ENCODE results near the gene YWHAE. TPM values are rescaled to one million over a fixed set of nuclear protein-coding genes. Genes with fewer than 3 reads are reported as not detected.

YWHAE gene
- total and polyA plus RNA-seq, 9 of the 15 experiments (the other 6 are each of a cell fraction or from before 2014, with no cell fraction given): 184 to 727 (median 448) TPM

DNA sequence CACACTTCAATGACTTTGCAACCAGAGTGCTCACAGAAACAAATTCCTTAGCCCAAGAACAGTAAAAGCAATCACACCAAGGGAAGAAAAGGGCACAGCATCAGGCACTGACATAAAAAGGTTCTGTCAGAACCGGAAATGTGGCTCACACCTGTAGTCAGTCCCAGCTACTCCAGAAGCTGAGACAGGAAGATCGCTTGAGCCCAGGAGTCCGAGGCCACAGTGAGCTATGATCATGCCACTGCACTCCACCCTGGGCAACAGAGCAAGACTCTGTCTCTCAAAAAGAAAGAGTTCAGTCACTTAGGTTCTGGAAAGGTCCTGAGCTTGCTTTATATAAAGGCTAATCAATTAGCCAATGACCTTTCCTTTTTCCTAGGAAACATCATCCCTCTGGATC lies 22.7 kb downstream of the YWHAE start:
- in situ Hi-C loops (cut with MboI) (no loop called here), intact Hi-C loops (cut with micrococcal nuclease) (no loop called here)
- WGBS (ENCODE audit: insufficient coverage, low coverage, missing lambda C conversion rate): 82% methylated on average over 3 of the region's 3 CpGs
- ChIA-PET CTCF (ENCODE audit: low intra/inter-chr PET ratio) (no interaction called here), POLR2A (interaction anchor here (0.6 to 1.8 kb wide), 6 partner anchors 9 to 112 kb away, joined by 3 to 9 read pairs (median 4); partner anchors contain the start of gene YWHAE)
- H4K20me1 ChIP-seq (replicated peaks; ENCODE audit: control insufficient read depth, insufficient read depth, low read length): peaks cover 71% of the 10 kb centered on the region
- peaks cover 98% of the 10 kb centered on the region for H3K79me2 ChIP-seq (ENCODE audit: control insufficient read depth, insufficient read depth, low read length)
- TF ChIP-seq HEY1 (CRISPR knock-in tag; IDR thresholded peaks at IDR 0.05; ENCODE audit: borderline replicate concordance): no peak
- no peak for TF ChIP-seq ELF2 (CRISPR knock-in tag; IDR thresholded peaks at IDR 0.05)
- TF ChIP-seq HDAC1 (IDR thresholded peaks at IDR 0.05): no peak
- TF ChIP-seq MTA1 (IDR thresholded peaks at IDR 0.05; ENCODE audit: borderline replicate concordance): no peak
- no peak for TF ChIP-seq ZNF41 (CRISPR knock-in tag; conservative IDR thresholded peaks at IDR 0.05)
- no peak for TF ChIP-seq NR1H2 (CRISPR knock-in tag; IDR thresholded peaks at IDR 0.05)
- TF ChIP-seq NEUROD1 (IDR thresholded peaks at IDR 0.05; ENCODE audit: borderline replicate concordance, low read depth, low read length, partially characterized antibody): no peak
- no peaks in the 10 kb centered on the region for H3K9me3 ChIP-seq (replicated peaks; ENCODE audit: control insufficient read depth, insufficient read depth, low read depth, low read length)
- H3K27me3 ChIP-seq (ENCODE audit: control insufficient read depth in 2 of 2, insufficient read depth in 2 of 2, low read length in 2 of 2): no peaks in the 10 kb centered on the region
- DNase-seq (ENCODE audit: extremely low read depth in 1 of 4, low spot score in 3 of 4) (no peak), FAIRE-seq (no peak), ATAC-seq (no peak)
- no peak overlapping the region for H3K9ac ChIP-seq (ENCODE audit: insufficient read depth in 1 of 2, low read depth in 2 of 2, low read length in 2 of 2)
- no peaks in the 10 kb centered on the region; a peak in 3 of 5 replicates for H3K4me1 ChIP-seq (replicated peaks in 1 of 2; ENCODE audit: control insufficient read depth in 2 of 2, insufficient read depth in 2 of 2, low read length in 2 of 2)
- H3K27ac ChIP-seq (ENCODE audit: extremely low read depth, low read depth, low read length): no peak overlapping the region
- no TSS peak for BruUV-seq (replicated peaks)
- H3K9me1 ChIP-seq (ENCODE audit: control insufficient read depth, insufficient read depth, low read length): no peaks in the 10 kb centered on the region
- no peak overlapping the region for H3K4me2 ChIP-seq (ENCODE audit: insufficient read depth, low read length)
- peaks cover 69% of the 10 kb centered on the region for H3K36me3 ChIP-seq (ENCODE audit: control insufficient read depth, insufficient read depth, low read length)
- H3K4me3 ChIP-seq: no peak overlapping the region
- H2AFZ ChIP-seq (ENCODE audit: low read depth, low read length): no peak overlapping the region

DNA sequence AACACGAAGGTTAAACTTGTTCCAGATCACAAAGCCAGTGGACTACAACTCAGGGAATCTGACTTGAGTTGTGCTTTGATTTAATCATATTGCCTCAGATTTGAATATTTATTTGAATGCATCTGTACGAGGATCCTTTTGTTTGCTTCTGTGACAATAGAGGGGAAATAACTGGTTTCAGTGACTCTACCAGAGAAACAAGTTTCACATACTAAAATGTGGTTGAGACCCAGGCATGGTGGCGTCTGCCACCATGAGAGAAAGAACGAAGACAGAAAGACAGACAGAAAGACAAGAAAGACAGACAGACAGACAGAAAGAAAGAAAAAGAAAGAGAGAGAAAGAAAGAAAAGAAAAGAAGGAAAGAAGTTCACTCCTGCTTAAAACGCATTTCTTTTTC lies 24.0 kb downstream of the YWHAE start:
- FAIRE-seq (no peak), ATAC-seq (no peak), DNase-seq (ENCODE audit: extremely low read depth in 1 of 4, low spot score in 3 of 4) (no peak)
- intact Hi-C loops (cut with micrococcal nuclease) (no loop called here), in situ Hi-C loops (cut with MboI) (no loop called here)
- 72% methylated on average over 4 of the region's 5 CpGs for WGBS (ENCODE audit: insufficient coverage, low coverage, missing lambda C conversion rate)
- H3K36me3 ChIP-seq (ENCODE audit: control insufficient read depth, insufficient read depth, low read length): peaks cover 76% of the 10 kb centered on the region
- H4K20me1 ChIP-seq (replicated peaks; ENCODE audit: control insufficient read depth, insufficient read depth, low read length): peaks cover 70% of the 10 kb centered on the region
- peaks cover 99% of the 10 kb centered on the region for H3K79me2 ChIP-seq (ENCODE audit: control insufficient read depth, insufficient read depth, low read length)
- H3K27me3 ChIP-seq (ENCODE audit: control insufficient read depth in 2 of 2, insufficient read depth in 2 of 2, low read length in 2 of 2): no peaks in the 10 kb centered on the region
- POLR2A ChIA-PET: interaction anchor here (0.7 to 1.8 kb wide), 6 partner anchors 10 to 140 kb away, joined by 3 to 6 read pairs (median 4); partner anchors contain the start of gene INPP5K
- CTCF ChIA-PET (ENCODE audit: low intra/inter-chr PET ratio): no interaction called here
- no peaks in the 10 kb centered on the region for H3K9me3 ChIP-seq (replicated peaks; ENCODE audit: control insufficient read depth, insufficient read depth, low read depth, low read length)
- no peak overlapping the region for H2AFZ ChIP-seq (ENCODE audit: low read depth, low read length)
- BruUV-seq (replicated peaks): no TSS peak
- H3K4me2 ChIP-seq (ENCODE audit: insufficient read depth, low read length): no peak overlapping the region
- H3K4me1 ChIP-seq (replicated peaks in 1 of 2; ENCODE audit: control insufficient read depth in 2 of 2, insufficient read depth in 2 of 2, low read length in 2 of 2): no peaks in the 10 kb centered on the region; a peak in 3 of 5 replicates
- H3K4me3 ChIP-seq: no peak overlapping the region
- H3K9me1 ChIP-seq (ENCODE audit: control insufficient read depth, insufficient read depth, low read length): no peaks in the 10 kb centered on the region
- H3K27ac ChIP-seq (ENCODE audit: extremely low read depth, low read depth, low read length): no peak overlapping the region
- H3K9ac ChIP-seq (ENCODE audit: insufficient read depth in 1 of 2, low read depth in 2 of 2, low read length in 2 of 2): no peak overlapping the region
- TF ChIP-seq, protein P1, sequence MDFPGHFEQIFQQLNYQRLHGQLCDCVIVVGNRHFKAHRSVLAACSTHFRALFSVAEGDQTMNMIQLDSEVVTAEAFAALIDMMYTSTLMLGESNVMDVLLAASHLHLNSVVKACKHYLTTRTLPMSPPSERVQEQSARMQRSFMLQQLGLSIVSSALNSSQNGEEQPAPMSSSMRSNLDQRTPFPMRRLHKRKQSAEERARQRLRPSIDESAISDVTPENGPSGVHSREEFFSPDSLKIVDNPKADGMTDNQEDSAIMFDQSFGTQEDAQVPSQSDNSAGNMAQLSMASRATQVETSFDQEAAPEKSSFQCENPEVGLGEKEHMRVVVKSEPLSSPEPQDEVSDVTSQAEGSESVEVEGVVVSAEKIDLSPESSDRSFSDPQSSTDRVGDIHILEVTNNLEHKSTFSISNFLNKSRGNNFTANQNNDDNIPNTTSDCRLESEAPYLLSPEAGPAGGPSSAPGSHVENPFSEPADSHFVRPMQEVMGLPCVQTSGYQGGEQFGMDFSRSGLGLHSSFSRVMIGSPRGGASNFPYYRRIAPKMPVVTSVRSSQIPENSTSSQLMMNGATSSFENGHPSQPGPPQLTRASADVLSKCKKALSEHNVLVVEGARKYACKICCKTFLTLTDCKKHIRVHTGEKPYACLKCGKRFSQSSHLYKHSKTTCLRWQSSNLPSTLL (IDR thresholded peaks at IDR 0.05): no peak
- no peak for TF ChIP-seq HDAC3 (IDR thresholded peaks at IDR 0.05; ENCODE audit: borderline replicate concordance, partially characterized antibody)
- no peak for TF ChIP-seq PML (IDR thresholded peaks at IDR 0.05; ENCODE audit: low read length)
- TF ChIP-seq ZNF354B (CRISPR knock-in tag; IDR thresholded peaks at IDR 0.05): no peak
- TF ChIP-seq, protein P2, sequence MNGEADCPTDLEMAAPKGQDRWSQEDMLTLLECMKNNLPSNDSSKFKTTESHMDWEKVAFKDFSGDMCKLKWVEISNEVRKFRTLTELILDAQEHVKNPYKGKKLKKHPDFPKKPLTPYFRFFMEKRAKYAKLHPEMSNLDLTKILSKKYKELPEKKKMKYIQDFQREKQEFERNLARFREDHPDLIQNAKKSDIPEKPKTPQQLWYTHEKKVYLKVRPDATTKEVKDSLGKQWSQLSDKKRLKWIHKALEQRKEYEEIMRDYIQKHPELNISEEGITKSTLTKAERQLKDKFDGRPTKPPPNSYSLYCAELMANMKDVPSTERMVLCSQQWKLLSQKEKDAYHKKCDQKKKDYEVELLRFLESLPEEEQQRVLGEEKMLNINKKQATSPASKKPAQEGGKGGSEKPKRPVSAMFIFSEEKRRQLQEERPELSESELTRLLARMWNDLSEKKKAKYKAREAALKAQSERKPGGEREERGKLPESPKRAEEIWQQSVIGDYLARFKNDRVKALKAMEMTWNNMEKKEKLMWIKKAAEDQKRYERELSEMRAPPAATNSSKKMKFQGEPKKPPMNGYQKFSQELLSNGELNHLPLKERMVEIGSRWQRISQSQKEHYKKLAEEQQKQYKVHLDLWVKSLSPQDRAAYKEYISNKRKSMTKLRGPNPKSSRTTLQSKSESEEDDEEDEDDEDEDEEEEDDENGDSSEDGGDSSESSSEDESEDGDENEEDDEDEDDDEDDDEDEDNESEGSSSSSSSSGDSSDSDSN (IDR thresholded peaks at IDR 0.05; ENCODE audit: borderline replicate concordance in 1 of 2, low read depth in 2 of 2, low read length in 2 of 2): no peak
- no peak for TF ChIP-seq TRIM24 (IDR thresholded peaks at IDR 0.05)
- TF ChIP-seq MEF2A (IDR thresholded peaks at IDR 0.05; ENCODE audit: control insufficient read depth, low read depth, low read length): no peak

Data from K562 (cell line).